ENCODE data around the gene PLD4.
"Not testable (repeated sequence)": the region's sequence is repeated elsewhere in the genome, so short reads cannot be mapped to it uniquely, and the experiment has no call there.

PLD4 gene

DNA sequence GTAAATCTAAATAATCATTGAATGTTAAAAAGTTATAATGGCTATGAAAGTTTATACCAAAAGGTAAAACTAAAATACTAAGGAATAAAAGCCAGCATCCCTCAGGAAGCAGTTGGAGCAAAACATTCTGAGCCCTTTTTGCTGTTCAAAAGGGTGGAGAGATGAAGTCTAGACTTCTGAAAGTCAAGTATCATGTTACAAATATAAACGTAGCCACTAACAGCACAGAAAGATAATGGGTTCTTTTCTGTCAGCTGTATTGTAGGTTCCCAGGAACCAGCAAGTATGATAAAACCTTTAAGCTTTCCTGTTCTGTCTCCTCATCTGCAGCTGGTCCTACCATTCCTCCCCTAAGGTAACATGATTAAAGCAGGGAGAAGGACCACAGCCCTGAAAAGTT lies 16.4 kb upstream of the PLD4 start:
- no peak for DNase-seq (ENCODE audit: low read depth)
- TF ChIP-seq, protein P1, sequence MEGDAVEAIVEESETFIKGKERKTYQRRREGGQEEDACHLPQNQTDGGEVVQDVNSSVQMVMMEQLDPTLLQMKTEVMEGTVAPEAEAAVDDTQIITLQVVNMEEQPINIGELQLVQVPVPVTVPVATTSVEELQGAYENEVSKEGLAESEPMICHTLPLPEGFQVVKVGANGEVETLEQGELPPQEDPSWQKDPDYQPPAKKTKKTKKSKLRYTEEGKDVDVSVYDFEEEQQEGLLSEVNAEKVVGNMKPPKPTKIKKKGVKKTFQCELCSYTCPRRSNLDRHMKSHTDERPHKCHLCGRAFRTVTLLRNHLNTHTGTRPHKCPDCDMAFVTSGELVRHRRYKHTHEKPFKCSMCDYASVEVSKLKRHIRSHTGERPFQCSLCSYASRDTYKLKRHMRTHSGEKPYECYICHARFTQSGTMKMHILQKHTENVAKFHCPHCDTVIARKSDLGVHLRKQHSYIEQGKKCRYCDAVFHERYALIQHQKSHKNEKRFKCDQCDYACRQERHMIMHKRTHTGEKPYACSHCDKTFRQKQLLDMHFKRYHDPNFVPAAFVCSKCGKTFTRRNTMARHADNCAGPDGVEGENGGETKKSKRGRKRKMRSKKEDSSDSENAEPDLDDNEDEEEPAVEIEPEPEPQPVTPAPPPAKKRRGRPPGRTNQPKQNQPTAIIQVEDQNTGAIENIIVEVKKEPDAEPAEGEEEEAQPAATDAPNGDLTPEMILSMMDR (conservative IDR thresholded peaks at IDR 0.05; ENCODE audit: control insufficient read depth, insufficient read depth, low read depth, low read length), result no peak

DNA sequence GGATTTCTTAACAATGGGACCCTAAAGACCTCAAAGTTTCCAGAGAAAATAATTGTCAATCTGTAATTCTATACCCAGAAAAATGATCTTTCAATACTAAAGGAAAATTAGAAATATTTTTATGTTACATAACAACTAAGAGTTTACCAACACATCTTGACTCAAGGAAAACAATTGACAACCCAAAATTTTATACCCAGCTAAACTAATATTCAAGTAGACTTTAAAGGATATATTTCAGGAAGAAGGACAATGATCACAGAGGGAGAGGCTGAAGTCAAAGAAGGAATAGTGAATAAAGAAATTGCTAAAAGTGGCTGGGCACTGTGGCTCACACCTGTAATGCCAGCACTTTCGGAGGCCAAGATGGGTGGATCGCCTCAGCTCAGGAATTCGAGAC lies 12.6 kb upstream of the PLD4 start:
- TF ChIP-seq, protein P1 (conservative IDR thresholded peaks at IDR 0.05; ENCODE audit: control insufficient read depth, insufficient read depth, low read depth, low read length), result no peak
- DNase-seq (ENCODE audit: low read depth), result no peak
- H3K4me3 ChIP-seq (ENCODE audit: control insufficient read depth, low read depth, low read length), result no peak overlapping the region

More for the DNA sequence above, 16.4 kb upstream of the PLD4 start:
- H3K4me3 ChIP-seq (ENCODE audit: control insufficient read depth, low read depth, low read length), result no peak overlapping the region

DNA sequence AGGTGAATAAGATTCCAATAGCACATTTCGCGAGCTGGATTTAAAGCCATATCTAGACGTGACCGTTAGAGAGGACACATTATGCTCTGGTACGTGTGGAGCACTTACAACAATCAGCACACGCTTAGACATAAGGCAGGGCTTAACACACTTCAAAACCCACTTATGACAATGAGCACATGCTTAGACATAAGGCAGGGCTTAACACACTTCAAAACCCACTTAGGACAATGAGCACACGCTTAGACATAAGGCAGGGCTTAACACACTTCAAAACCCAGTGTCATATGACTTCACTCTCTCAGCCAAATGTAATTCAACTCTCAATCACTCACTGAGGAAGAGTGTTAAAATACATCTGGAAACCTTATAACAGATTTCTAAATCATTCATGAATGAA lies 11.2 kb upstream of the PLD4 start:
- H3K4me3 ChIP-seq (ENCODE audit: control insufficient read depth, low read depth, low read length), result no peak overlapping the region
- DNase-seq (ENCODE audit: low read depth), result no peak
- TF ChIP-seq, protein P1 (conservative IDR thresholded peaks at IDR 0.05; ENCODE audit: control insufficient read depth, insufficient read depth, low read depth, low read length), result no peak

DNA sequence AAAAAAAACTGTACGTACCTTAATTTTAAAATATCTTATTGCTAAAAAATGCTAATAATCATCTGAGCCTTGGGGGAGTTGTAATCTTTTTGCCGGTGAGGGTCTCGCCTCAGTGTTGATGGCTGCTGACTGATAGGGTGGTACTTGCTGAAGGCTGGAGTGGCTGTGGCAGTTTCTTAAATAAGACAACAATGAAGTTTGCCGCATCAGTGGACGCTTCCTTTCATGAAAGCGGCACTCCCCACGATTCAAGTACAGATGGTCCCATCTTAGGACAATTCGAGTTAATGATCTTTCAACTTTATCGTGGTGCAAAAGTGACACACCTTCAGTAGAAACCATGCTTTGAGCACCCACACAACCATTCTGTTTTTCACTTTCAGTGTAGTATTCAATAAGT lies 7.6 kb upstream of the PLD4 start:
- TF ChIP-seq, protein P1 (conservative IDR thresholded peaks at IDR 0.05; ENCODE audit: control insufficient read depth, insufficient read depth, low read depth, low read length), result no peak
- DNase-seq (ENCODE audit: low read depth), result no peak

DNA sequence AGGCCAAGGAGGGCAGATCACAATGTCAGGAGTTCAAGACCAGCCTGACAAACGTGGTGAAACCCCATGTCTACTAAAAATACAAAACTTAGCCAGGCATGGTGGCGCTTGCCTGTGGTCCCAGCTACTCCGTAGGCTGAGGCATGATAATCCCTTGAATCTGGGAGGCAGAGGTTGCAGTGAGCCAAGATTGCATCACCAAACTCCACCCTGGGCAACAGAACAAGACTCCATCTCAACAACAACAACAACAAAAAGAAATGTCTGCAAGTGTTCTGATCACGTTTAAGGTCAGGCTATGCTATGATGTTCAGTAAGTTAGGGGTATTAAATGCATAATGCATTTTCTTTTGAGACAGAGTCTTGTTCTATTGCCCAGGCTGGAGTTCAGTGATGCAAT lies 6.7 kb upstream of the PLD4 start:
- TF ChIP-seq, protein P1 (conservative IDR thresholded peaks at IDR 0.05; ENCODE audit: control insufficient read depth, insufficient read depth, low read depth, low read length), result no peak
- no peak for DNase-seq (ENCODE audit: low read depth)
- H3K4me3 ChIP-seq (ENCODE audit: control insufficient read depth, low read depth, low read length), result no peak overlapping the region

More for the DNA sequence above, 7.6 kb upstream of the PLD4 start:
- no peak overlapping the region for H3K4me3 ChIP-seq (ENCODE audit: control insufficient read depth, low read depth, low read length)

DNA sequence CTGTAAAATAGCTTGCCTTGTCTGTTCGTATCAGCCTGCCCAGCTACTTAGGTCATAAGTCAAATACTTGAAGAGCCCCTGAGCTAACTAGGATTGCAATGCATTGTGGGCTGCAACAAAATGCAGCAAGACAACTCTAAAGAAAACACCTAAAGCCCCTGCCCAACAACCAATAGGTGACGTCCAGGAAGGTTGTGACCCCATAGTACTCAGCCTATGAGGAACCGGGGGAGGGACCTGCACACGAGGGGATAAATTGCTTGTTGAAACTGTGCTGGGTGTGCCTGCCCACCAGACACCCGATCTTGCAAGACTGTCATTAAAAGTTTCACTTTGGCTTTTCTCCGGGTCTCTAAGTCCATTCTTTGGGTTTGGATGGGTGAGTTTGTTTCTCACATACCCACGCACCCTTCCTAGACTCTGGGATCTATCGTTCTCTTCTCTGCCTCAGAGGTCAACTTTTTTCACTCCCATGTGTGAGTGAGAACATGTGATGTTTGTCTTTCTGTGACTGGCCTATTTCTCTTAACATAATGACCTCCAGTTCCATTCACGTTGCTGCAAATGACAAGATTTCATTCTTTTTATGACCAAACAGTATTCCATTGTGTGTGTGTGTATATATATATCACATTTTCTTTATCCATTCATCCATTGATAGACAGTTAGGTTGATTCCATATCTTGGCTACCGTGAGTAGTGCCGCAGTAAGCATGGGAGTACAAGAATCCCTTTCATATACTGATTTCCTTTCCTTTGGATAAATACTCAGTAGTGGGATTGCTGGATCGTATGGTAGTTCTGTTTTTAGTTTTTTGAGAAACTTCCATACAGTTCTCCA lies 5.3 kb upstream of the PLD4 start:
- DNase-seq (ENCODE audit: low read depth); H3K4me3 ChIP-seq (ENCODE audit: control insufficient read depth, low read depth, low read length): not testable (repeated sequence)

DNA sequence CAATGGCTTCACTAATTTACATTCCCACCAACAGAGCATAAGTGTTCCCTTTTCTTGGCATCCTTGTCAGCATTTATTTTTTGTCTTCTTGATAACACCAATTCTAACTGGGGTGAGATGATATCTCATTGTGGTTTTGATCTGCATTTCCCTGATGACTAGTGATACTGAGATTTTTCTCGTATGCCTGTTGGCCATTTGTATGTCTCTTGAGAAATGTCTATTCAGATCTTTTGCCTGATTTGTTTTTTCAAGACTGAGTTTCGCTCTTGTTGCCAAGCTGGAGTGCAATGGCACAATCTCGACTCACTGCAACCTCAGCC lies 4.7 kb upstream of the PLD4 start:
- TF ChIP-seq, protein P1 (conservative IDR thresholded peaks at IDR 0.05; ENCODE audit: control insufficient read depth, insufficient read depth, low read depth, low read length), result no peak
- no peak overlapping the region for H3K4me3 ChIP-seq (ENCODE audit: control insufficient read depth, low read depth, low read length)
- no peak for DNase-seq (ENCODE audit: low read depth)
